IPS DF 4.7 (cell line): ENCODE measurements around the gene MAGI1.
"Not testable (repeated sequence)": the region's sequence is repeated elsewhere in the genome, so short reads cannot be mapped to it uniquely, and the experiment has no call there.

ENCODE experiments used
- DNase-seq: peaks from one replicate; pipeline ENCODE4 v3.0.0-alpha.2; 2013; ENCODE audit warnings: low spot score; ENCODE audit errors: extremely low read depth

MAGI1 gene

GRCh38 chr3:65540666-65541065 is 498.1 kb downstream of the MAGI1 start:
- no peak for DNase-seq

- peak; percentile 89 for DNase-seq
These were observed 499.1 kb downstream of the MAGI1 start for GRCh38 chr3:65539616-65540015.

- DNase-seq, result no peak
These were observed 500.6 kb downstream of the MAGI1 start for GRCh38 chr3:65538101-65538500.

- DNase-seq, result no peak
These were observed 501.6 kb downstream of the MAGI1 start for GRCh38 chr3:65537109-65537508.

- DNase-seq, result no peak
These were observed 503.5 kb downstream of the MAGI1 start for GRCh38 chr3:65535260-65535659.

- DNase-seq, result no peak
These were observed 503.9 kb downstream of the MAGI1 start for GRCh38 chr3:65534805-65535204.

GRCh38 chr3:65532749-65533148 is 506.0 kb downstream of the MAGI1 start:
- DNase-seq, result no peak

GRCh38 chr3:65532215-65532614 is 506.5 kb downstream of the MAGI1 start:
- no peak for DNase-seq

GRCh38 chr3:65531499-65531898 is 507.2 kb downstream of the MAGI1 start:
- DNase-seq, result no peak

GRCh38 chr3:65526656-65527055 is 512.1 kb downstream of the MAGI1 start:
- DNase-seq, result no peak

- DNase-seq, result no peak
These were observed 514.1 kb downstream of the MAGI1 start for GRCh38 chr3:65524584-65524983.

GRCh38 chr3:65523878-65524277 is 514.8 kb downstream of the MAGI1 start:
- no peak for DNase-seq

- no peak for DNase-seq
These were observed 517.7 kb downstream of the MAGI1 start for GRCh38 chr3:65521032-65521431.

GRCh38 chr3:65516998-65517397 is 521.7 kb downstream of the MAGI1 start:
- DNase-seq, result no peak

GRCh38 chr3:65514317-65514716 is 524.4 kb downstream of the MAGI1 start:
- not testable (repeated sequence) for DNase-seq

GRCh38 chr3:65509423-65509794 is 529.3 kb downstream of the MAGI1 start:
- DNase-seq, result not testable (repeated sequence)

- DNase-seq, result no peak
These were observed 529.8 kb downstream of the MAGI1 start for GRCh38 chr3:65508750-65509422.

- DNase-seq, result no peak
These were observed 531.3 kb downstream of the MAGI1 start for GRCh38 chr3:65507437-65507836.

- no peak for DNase-seq
These were observed 534.9 kb downstream of the MAGI1 start for GRCh38 chr3:65503776-65504175.

GRCh38 chr3:65502526-65502925 is 536.2 kb downstream of the MAGI1 start:
- DNase-seq, result no peak

GRCh38 chr3:65500398-65501306 is 538.1 kb downstream of the MAGI1 start:
- DNase-seq, result no peak

GRCh38 chr3:65497846-65498245 is 540.9 kb downstream of the MAGI1 start:
- no peak for DNase-seq

- no peak for DNase-seq
These were observed 541.5 kb downstream of the MAGI1 start for GRCh38 chr3:65497236-65497635.
